Measurements from ENCODE around the gene OTOG.
A peak's percentile ranks its signal among the peaks of the same experiment; 100 is the strongest.

The OTOG gene

DNA sequence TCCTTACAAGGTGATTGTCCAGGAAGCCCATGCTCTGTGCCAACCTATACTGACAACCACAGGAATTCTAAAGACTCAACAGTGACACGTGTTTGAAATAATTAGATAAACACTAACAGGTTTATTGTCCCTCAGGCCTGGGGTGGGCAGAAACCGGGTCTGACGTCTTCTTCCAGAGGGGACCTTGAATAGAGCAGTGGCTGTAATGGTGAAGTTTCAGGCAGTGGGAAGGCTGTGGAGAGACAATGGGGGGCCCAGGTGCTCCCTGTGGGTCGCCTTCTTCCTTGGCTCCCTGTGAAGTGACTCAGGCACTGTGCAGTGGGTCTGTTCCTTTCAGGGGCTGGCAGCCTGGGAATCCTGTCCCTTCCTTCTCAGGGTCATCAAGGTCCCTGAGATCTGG lies 54.6 kb downstream of the OTOG start:
- DNase-seq (ENCODE audit: low read depth) = no peak
- TF ChIP-seq, protein P1, sequence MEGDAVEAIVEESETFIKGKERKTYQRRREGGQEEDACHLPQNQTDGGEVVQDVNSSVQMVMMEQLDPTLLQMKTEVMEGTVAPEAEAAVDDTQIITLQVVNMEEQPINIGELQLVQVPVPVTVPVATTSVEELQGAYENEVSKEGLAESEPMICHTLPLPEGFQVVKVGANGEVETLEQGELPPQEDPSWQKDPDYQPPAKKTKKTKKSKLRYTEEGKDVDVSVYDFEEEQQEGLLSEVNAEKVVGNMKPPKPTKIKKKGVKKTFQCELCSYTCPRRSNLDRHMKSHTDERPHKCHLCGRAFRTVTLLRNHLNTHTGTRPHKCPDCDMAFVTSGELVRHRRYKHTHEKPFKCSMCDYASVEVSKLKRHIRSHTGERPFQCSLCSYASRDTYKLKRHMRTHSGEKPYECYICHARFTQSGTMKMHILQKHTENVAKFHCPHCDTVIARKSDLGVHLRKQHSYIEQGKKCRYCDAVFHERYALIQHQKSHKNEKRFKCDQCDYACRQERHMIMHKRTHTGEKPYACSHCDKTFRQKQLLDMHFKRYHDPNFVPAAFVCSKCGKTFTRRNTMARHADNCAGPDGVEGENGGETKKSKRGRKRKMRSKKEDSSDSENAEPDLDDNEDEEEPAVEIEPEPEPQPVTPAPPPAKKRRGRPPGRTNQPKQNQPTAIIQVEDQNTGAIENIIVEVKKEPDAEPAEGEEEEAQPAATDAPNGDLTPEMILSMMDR (IDR thresholded peaks at IDR 0.05; ENCODE audit: insufficient read depth, low read depth, low read length, missing control alignments) = no peak
- no peak overlapping the region for H3K4me3 ChIP-seq (ENCODE audit: low read length)

DNA sequence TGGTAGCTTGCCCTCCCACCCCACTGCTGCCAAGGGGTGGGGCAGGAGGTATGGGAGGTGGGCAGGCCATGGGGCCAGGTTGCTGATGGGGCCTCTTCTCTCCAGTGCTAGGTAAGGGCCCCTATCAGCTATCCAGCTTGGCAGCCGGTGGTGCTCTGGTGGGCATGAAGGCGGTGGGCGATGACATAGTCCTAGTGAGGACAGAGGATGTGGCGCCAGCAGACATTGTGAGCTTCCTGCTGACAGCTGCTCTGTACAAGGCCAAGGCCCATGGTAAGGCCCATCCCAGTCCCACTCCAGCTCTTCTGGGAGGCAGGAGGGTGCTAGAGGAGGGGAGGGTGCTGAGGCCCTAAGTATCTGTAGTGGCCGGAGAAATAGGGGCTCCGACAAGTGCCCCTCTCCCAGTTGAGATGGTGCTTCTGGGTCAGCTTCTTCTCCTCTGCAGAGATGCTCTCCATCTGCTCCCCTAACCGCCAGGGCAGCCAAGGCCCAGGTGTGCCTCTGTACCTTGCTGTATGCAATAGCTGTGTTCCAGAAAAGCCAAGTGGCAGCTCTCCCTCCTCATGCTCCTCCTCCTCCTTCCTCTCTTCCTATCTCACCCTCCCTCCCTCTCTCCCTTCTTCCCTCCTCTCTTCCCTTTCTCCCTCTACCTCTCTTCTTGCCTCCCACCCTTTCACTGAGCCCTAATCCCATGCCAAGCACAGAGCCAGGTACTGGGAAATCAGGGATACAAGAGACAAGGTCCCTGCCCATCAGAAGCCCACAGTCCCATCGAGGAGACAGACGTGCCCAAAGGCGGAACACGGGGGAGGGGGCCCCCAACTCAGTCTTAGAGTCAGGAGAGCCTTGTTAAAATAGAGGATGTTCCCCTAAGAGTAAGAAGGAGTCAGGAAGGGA lies 55.3 kb downstream of the OTOG start:
- H3K4me3 ChIP-seq (ENCODE audit: low read length) = no peak overlapping the region
- no peak for DNase-seq (ENCODE audit: low read depth)
- TF ChIP-seq, protein P1 (IDR thresholded peaks at IDR 0.05; ENCODE audit: insufficient read depth, low read depth, low read length, missing control alignments) = no peak

DNA sequence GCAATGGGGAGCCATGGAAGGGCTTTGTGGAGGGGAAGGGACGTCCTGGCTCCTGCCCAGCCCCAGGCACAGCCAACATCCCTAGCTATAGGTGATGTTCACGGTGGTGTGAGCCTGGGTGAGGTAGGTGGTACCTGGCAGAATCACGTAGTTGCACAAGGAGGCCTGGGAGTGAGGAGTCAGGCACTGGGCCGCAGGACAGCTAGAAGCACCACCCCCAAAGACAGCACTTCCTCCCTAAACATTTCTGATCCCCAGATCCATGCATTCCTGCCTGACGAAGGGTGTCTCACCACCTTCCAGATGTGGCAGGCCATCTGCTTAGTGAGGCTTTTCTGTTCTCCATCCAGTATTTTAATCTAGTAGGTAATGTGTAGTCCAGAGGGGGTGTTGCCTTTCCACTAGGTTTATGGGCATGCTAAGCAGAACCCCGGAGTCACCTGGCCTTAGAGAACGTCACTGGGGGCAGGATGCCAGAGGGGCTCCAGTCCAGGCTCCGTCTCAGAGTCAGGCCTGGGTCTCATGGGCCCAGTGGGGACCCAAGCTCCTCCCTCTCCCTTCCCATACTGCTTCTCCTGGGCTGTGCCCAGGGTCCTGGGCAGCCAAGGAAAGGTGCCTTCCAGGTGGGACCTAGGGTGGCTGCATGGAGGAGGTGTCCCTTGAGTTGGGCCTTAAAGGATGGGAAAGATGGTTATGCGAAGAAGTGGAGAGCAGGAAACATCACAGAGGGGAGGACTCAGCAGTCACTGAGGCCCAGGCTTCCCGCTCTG lies 56.2 kb downstream of the OTOG start:
- no peak for DNase-seq (ENCODE audit: low read depth)
- TF ChIP-seq, protein P1 (IDR thresholded peaks at IDR 0.05; ENCODE audit: insufficient read depth, low read depth, low read length, missing control alignments) = no peak
- no peak overlapping the region for H3K4me3 ChIP-seq (ENCODE audit: low read length)

DNA sequence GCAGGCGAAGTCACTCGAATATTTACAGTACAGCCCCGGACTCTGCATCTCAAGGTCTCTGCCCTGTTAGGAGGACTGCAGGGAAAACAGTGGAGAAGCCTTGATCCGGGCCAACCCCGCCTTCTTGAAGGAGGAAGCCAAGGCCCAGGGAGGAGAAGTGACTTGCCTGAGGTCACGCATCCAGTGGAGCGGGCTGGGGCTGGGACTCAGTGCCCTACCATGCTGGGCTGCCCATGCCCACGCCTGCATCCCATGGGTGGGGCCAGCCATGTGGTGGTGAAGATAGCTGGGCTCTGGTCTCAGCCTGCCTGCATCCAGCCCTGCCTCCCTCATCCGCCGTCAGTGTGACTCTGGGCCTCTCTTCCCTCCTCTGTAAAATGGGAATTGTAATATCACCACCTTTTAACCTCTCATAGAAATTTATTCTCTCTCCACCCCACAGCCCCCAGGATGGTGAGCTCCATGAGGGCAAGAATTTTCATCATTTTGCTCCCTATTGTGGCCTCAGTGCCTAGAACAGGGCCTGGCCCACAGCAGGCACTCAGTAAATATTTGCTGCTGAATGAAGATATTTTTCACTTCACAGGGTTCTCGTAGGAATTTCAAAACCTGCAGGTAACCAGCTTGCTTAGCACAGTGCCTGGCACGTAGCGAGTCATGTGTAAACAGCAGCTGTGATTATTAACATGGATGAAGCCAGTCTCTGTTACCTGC lies 57.3 kb downstream of the OTOG start:
- TF ChIP-seq, protein P1 (IDR thresholded peaks at IDR 0.05; ENCODE audit: insufficient read depth, low read depth, low read length, missing control alignments) = no peak
- H3K4me3 ChIP-seq (ENCODE audit: low read length) = no peak overlapping the region
- DNase-seq (ENCODE audit: low read depth) = peak; percentile 18

DNA sequence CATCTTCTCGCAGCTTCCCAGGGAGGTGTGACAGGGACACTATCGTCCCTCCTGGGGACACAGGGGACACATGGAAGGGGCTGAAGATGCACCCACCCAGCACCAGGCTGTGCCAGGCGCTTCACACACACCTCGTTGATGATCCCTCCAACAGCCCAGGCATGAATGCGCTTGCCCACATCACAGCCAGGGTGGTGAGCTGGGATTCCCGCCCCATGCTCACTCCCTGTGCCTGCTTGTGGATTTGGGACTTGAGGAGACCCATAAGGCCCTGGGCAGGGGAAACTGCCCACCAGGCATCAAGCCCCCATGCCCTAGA lies 57.8 kb downstream of the OTOG start:
- TF ChIP-seq, protein P1 (IDR thresholded peaks at IDR 0.05; ENCODE audit: insufficient read depth, low read depth, low read length, missing control alignments) = no peak
- no peak for DNase-seq (ENCODE audit: low read depth)
- no peak overlapping the region for H3K4me3 ChIP-seq (ENCODE audit: low read length)

DNA sequence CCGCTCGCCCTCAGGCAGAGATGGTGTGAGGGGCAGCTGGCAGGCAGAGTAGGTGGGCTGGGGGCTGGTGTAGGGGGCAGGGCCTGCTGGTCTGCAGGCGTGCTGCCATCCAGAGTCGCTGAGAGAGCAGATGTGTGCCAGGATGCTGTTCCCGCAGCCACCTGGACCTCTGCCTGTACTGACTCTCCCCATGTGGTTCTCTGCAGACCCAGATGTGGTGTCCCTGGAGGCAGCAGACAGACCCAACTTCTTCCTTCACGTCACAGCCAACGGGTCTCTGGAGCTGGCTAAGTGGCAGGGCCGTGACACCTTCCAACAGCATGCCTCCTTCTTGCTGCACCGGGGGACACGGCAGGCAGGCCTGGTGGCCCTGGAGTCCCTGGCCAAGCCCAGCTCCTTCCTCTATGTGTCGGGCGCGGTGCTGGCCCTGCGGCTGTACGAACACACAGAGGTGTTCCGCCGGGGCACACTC lies 58.6 kb downstream of the OTOG start:
- no peak overlapping the region for H3K4me3 ChIP-seq (ENCODE audit: low read length)
- TF ChIP-seq, protein P1 (IDR thresholded peaks at IDR 0.05; ENCODE audit: insufficient read depth, low read depth, low read length, missing control alignments) = no peak
- no peak for DNase-seq (ENCODE audit: low read depth)
